GM12801 (cell line): ENCODE measurements around the gene IRF8.

Experiments used
- CTCF ChIP-seq: IDR thresholded peaks from one replicate; pipeline ENCODE4 v1.5.1; 2011; ENCODE audit warnings: control low read depth; ENCODE audit not compliant: insufficient read length; ENCODE audit errors: extremely low read depth

IRF8 gene

DNA sequence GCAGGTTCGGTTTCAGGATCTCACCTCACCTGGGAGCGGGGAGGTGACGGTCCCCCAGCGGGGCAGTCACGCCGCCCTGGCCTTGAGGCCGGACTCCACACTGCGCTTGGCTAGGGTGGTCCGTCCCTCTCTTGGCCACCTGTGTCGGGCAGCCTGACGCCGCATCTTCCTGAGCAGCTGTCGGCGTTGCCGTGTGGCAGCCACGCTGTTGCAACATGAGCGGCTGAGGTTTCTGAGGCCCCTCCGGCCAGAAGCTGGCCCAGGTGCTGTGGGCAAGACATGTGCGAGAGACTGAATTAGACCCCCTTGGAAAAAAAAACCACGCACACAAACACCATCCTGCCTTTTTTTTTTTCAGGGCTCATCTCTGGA lies 49.2 kb downstream of the IRF8 start:
- no peak for TF ChIP-seq CTCF

DNA sequence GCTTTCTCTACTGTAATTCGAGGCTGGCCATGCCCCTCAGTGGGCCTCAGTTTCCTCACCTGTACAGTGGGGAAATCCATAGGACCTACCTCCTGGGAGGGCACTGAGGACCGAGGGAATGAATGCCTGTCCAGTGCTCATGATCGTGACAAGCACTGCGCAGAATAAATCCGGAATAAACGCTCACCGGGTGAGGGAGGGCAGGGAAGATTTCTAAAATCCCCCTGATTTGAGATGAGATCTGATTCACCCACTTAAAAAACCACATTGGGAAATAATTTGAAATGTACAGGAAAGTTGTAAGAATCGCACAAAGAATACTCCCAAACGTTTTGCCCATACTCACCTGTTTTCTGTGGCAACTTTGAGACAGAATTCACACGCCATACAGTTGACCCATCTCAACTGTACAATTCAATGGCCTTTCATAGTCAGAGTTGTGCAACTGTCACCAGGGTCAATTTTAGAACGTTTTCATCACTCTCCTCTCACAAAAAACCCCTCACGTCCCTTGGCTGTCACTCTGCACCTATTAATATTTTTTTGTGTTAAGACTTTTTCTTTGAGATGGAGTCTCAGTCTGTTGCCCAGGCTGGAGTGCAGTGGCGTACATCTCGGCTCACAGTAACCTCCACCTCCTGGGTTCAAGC lies 49.8 kb downstream of the IRF8 start:
- no peak for TF ChIP-seq CTCF

- no peak for TF ChIP-seq CTCF
Measured at GRCh38 chr16:85950136-85950918, 51.4 kb downstream of the IRF8 start.

GRCh38 chr16:85952197-85952596 lies 53.2 kb downstream of the IRF8 start:
- no peak for TF ChIP-seq CTCF

- no peak for TF ChIP-seq CTCF
Measured at GRCh38 chr16:85952811-85953210, 53.8 kb downstream of the IRF8 start.

DNA sequence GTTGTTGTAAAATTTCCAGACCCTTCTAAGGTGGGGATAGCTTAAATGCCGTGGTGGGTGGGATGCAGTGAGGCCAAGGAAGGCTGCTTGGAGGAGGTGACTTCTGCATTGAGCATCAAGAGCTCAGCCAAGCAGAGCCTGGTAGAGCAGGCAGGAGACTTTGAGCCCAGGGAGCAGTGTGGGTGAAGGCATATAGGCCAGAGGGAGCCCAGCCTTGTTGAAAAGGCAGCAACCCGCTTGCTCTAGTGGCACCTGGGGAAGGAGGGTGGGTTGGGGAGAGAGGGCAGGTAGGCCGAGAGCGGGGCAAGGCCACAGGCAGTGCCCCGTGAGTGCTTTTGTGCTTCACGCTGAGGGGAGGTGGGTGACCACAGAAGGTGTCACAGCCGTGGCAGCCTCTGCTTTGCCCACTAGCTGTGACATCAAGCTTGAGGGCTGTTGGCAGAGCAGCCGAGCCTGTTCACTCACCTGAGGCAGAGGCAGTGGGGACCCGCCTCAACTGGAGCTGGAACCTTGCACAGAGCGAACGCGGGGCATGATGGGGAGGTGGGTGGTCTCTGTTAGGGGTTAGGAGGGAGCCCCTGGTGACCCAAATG lies 56.1 kb downstream of the IRF8 start:
- no peak for TF ChIP-seq CTCF

DNA sequence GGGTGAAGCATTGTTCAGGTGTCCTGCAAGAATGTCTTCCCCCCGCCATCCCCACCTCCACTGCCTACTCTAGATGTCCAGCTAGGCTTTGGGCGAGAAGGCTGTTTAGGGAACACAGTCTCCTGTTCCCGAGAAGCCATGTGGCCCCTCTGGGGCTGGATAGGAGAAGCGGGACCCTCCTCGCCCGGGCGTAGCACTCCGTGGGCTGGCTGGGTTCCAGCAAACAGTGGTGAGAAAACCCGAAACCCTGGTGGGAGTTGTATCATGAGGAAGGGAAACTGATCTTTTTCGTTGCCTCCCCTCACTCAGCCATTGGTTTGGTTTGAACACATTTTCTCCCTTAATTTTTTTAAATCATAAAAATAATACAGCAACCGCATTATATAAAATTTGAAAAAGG lies 56.6 kb downstream of the IRF8 start:
- no peak for TF ChIP-seq CTCF
